Measurements from ENCODE around the gene ESR2.

DNA sequence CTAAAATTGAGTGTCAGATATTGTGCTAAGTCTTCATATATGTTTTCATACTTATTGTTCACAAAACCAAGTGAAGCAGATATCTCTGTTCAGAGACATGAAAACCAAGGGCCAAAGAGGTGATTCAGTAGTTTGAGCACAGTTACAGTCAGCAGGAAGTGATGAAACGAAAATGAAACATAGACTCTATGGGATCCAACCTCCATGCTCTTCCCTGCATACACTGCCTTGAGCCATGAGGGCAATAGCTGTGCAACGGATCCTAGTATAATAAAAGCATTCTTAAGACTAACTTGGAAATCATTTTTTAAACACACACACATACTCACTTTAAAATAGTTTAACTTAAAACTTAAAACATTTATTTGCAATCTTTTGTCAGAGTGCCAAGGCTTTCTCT lies 27.9 kb downstream of the ESR2 start:
- TF ChIP-seq POLR2A (IDR thresholded peaks at IDR 0.05; ENCODE audit: low read depth, low read length): no peak
- no peak for TF ChIP-seq POLR2AphosphoS5 (IDR thresholded peaks at IDR 0.05; ENCODE audit: low read depth, low read length)
- no peak for TF ChIP-seq SPI1 (IDR thresholded peaks at IDR 0.05; ENCODE audit: low read depth, low read length)
- no peak for TF ChIP-seq TAF1 (IDR thresholded peaks at IDR 0.05; ENCODE audit: low read depth, low read length)
- TF ChIP-seq POU2F2 (IDR thresholded peaks at IDR 0.05; ENCODE audit: low read depth, low read length): no peak

Measured in GM12891 (cell line).